Activated CD8-positive, alpha-beta T cell treated with anti-CD3 and anti-CD28 coated beads for 36 hours (primary cell): Measurements from ENCODE around the gene PLEKHF1. TPM values are rescaled to one million over a fixed set of nuclear protein-coding genes. Genes with fewer than 3 reads are reported as not detected.
A peak's percentile ranks its signal among the peaks of the same experiment; 100 is the strongest.

ENCODE experiments used
- ATAC-seq: fragments of 200-7000 bp; cut with Tn5 transposase; one replicate; pipeline ENCODE4 v1.10.0; 2021; ENCODE audit warnings: mild to moderate bottlenecking, moderate library complexity
- CTCF ChIA-PET: fragments of 350-600 bp; sonication (Branson Sonifier 250); formaldehyde crosslinking; loops from one replicate; lab custom pipeline; 2021; ENCODE audit warnings: antibody characterized with exemption; lab: Charles Lee
- POLR2A ChIA-PET: fragments of 350-600 bp; sonication (Branson Sonifier 250); formaldehyde crosslinking; loops from one replicate; lab custom pipeline; 2021; ENCODE audit warnings: antibody characterized with exemption; lab: Charles Lee
- DNase-seq: peaks from one replicate; pipeline ENCODE4 v3.0.0-alpha.2; 2020
- H3K27ac Mint-ChIP-seq: one replicate; pipeline ENCODE4 v1.8.0; 2021; ENCODE audit warnings: mild to moderate bottlenecking, mixed read lengths
- H3K27me3 Mint-ChIP-seq: one replicate; pipeline ENCODE4 v1.8.0; 2021; ENCODE audit warnings: mixed read lengths
- H3K36me3 Mint-ChIP-seq: one replicate; pipeline ENCODE4 v1.8.0; 2021; ENCODE audit warnings: low read depth, mixed read lengths
- H3K4me1 Mint-ChIP-seq: one replicate; pipeline ENCODE4 v1.8.0; 2021; ENCODE audit warnings: low read depth, mixed read lengths
- H3K4me3 Mint-ChIP-seq: one replicate; pipeline ENCODE4 v1.8.0; 2021; ENCODE audit warnings: mild to moderate bottlenecking, moderate library complexity, mixed read lengths
- H3K9me3 Mint-ChIP-seq: one replicate; pipeline ENCODE4 v1.8.0; 2021; ENCODE audit warnings: mixed read lengths
- CTCF ChIP-seq: fragments of 200-600 bp; IDR thresholded peaks from one replicate; pipeline ENCODE4 v1.8.0; 2022; ENCODE audit warnings: antibody characterized with exemption, mild to moderate bottlenecking
- intact Hi-C: fragments of 100-400 bp; cut with micrococcal nuclease; formaldehyde crosslinking; loops from one replicate; pipeline ENCODE4 v1.10.0; 2022
- total RNA-seq, 2 experiments: library from RNA; stranded (reverse); gene quantifications; one replicate each; pipeline ENCODE4 v1.2.3, GENCODE V29; 2021

Gene PLEKHF1
- total RNA-seq, 2 experiments from 2014 or later: 30.4 to 31.7 TPM

- CTCF ChIA-PET: interaction anchor here (0.7 to 4.0 kb wide), 8 partner anchors 9 to 71 kb away, joined by 3 to 18 read pairs (median 10); no protein-coding TSS in a partner anchor
- Mint-ChIP-seq H3K4me3 (peak overlapping the region; percentile 52), H3K27me3 (no peaks in the 10 kb centered on the region), H3K4me1 (peaks cover 64% of the 10 kb centered on the region), H3K36me3 (peaks cover 2% of the 10 kb centered on the region), H3K27ac (peak overlapping the region; percentile 83), H3K9me3 (no peaks in the 10 kb centered on the region)
- TF ChIP-seq CTCF: no peak
- DNase-seq (no peak), ATAC-seq (no peak)
- POLR2A ChIA-PET: interaction anchor here (1.1 to 8.7 kb wide), 9 partner anchors 9 to 75 kb away, joined by 3 to 59 read pairs (median 4); partner anchors contain the start of genes C19orf12, PLEKHF1 and POP4
- intact Hi-C loops: no loop called here
These were observed 16.4 kb downstream of the PLEKHF1 start for GRCh38 chr19:29681422-29682235.

- CTCF ChIA-PET: interaction anchor here (2.1 to 4.0 kb wide), 5 partner anchors 8 to 72 kb away, joined by 9 to 18 read pairs (median 15); no protein-coding TSS in a partner anchor
- H3K27ac Mint-ChIP-seq: no peak overlapping the region
- TF ChIP-seq CTCF: no peak
- intact Hi-C loops: no loop called here
- no peak for ATAC-seq
- POLR2A ChIA-PET: interaction anchor here (0.6 to 8.7 kb wide), 8 partner anchors 8 to 76 kb away, joined by 3 to 59 read pairs (median 4); partner anchors contain the start of genes C19orf12, PLEKHF1 and POP4
- H3K4me3 Mint-ChIP-seq: no peak overlapping the region
- H3K27me3 Mint-ChIP-seq: no peaks in the 10 kb centered on the region
- H3K9me3 Mint-ChIP-seq: no peaks in the 10 kb centered on the region
- H3K4me1 Mint-ChIP-seq: peaks cover 62% of the 10 kb centered on the region
- no peaks in the 10 kb centered on the region for H3K36me3 Mint-ChIP-seq
- no peak for DNase-seq
These were observed 17.1 kb downstream of the PLEKHF1 start for GRCh38 chr19:29682236-29682895.

- Mint-ChIP-seq H3K27me3 (no peaks in the 10 kb centered on the region), H3K4me3 (no peak overlapping the region), H3K36me3 (peaks cover under 1% of the 10 kb centered on the region), H3K9me3 (no peaks in the 10 kb centered on the region), H3K4me1 (peaks cover 61% of the 10 kb centered on the region), H3K27ac (peak overlapping the region; percentile 30)
- DNase-seq: no peak
- intact Hi-C loops: no loop called here
- no peak for TF ChIP-seq CTCF
- ChIA-PET POLR2A (interaction anchor here (0.6 to 8.7 kb wide), 3 partner anchors 11 to 33 kb away, joined by 3 to 59 read pairs (median 12); partner anchors contain the start of gene PLEKHF1), CTCF (interaction anchor here (2.4 to 4.0 kb wide), 3 partner anchors 11 to 73 kb away, joined by 15 to 18 read pairs (median 17); no protein-coding TSS in a partner anchor)
- no peak for ATAC-seq
These were observed 17.7 kb downstream of the PLEKHF1 start for GRCh38 chr19:29683009-29683408.

GRCh38 chr19:29685326-29685725 lies 20.1 kb downstream of the PLEKHF1 start:
- DNase-seq (no peak), ATAC-seq (no peak)
- H3K4me3 Mint-ChIP-seq: no peak overlapping the region
- ChIA-PET POLR2A (interaction anchor here (1.0 to 1.7 kb wide), 3 partner anchors 30 to 78 kb away, joined by 3 to 7 read pairs (median 4); partner anchors contain the start of gene C19orf12), CTCF (interaction anchor here (0.8 to 2.4 kb wide), 7 partner anchors 8 to 75 kb away, joined by 3 to 11 read pairs (median 4); no protein-coding TSS in a partner anchor)
- H3K27me3 Mint-ChIP-seq: no peaks in the 10 kb centered on the region
- intact Hi-C loops: no loop called here
- peaks cover 4% of the 10 kb centered on the region for H3K9me3 Mint-ChIP-seq
- peaks cover 55% of the 10 kb centered on the region for H3K4me1 Mint-ChIP-seq
- H3K36me3 Mint-ChIP-seq: peaks cover 7% of the 10 kb centered on the region
- TF ChIP-seq CTCF: no peak
- H3K27ac Mint-ChIP-seq: no peak overlapping the region
